ENCODE results near the gene MRAP.
A peak's percentile ranks its signal among the peaks of the same experiment; 100 is the strongest.
"Not testable (repeated sequence)": the region's sequence is repeated elsewhere in the genome, so short reads cannot be mapped to it uniquely, and the experiment has no call there.

MRAP gene

GRCh38 chr21:32298658-32299081, at the start of gene MRAP:
Gene MRAP, plus strand, starts transcription at chr21:32298855. Its CDS starts 117 bp downstream, at chr21:32298972.
- no peak for DNase-seq (ENCODE audit: low read depth in 2 of 2, low spot score in 1 of 2)

DNA sequence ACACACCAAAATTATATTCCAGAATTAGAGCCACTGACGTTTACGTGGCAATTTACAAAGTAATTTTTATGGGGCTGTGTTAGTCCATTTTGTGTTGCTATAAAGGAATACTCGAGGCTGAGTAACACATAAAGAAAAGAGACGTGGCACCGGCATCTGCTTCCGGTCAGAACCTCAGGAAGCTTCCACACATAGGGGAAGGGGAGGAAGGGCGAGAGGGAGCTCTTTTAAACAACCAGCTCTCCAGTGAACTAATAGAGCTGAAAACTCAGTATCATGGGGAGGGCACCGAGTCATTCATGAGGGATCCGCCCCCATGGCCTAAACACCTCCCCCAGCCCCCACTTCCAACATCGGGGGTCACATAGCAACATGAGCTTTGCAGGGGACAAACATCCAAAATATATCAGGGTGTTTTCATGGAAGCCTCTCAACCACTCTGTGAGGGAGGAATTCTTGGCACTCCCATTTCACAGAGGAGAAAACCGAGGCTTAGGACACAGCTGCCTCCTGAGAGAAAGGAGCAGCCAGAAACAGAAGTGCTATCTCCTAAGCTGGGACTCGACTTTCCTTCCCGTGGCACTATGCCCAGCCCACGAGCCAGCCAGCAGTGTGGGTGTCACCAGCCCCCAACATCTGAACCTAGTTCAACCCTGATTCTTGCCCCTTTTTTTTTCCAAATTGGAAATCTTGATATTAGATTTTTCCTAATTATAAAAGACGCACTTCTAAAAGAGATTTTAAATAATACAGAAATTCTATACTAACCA, 49.0 kb upstream of the MRAP start:
- DNase-seq (ENCODE audit: low read depth in 2 of 2, low spot score in 1 of 2) = no peak

DNA sequence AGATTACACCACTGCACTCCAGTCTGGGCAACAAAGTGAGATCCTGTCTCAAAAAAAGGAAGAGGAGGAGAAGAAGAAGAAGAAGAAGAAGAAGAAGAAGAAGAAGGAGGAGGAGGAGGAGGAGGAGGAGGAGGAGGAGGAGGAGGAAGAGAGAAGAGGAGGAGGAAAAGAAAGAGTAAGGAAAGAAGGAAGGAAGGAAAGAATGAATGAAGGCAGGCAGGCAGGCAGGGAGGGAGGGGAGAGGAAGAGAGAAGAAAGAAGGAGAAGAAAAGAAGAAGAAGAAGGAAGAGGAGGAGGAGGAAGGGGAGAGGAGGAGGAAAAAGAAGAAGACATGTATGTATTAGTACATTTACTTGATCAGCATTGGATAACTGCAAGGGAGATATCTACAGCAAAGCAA, 46.5 kb upstream of the MRAP start:
- DNase-seq (ENCODE audit: low read depth in 2 of 2, low spot score in 1 of 2) = no peak

DNA sequence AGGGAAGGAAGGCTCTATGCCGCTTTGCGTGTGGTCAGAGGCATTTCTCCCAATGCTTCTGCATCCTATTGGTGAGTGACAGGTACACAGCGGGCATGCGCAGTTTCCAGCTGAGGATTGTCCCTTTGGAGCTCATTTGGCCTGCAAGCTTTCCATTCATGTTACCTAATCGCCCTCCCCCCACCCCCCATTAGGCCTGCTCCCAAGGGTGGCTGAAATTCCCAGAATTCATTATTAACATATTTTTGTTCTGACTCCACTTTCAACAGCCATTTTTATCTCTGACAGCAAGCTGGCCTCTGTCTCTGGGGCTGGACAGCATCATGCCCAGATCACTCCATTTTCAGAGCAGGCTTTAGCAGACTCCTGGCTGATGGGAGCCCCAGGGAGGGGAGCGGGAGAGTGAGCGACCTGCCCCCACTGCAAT, 45.4 kb upstream of the MRAP start:
- no peak for DNase-seq (ENCODE audit: low read depth in 2 of 2, low spot score in 1 of 2)

DNA sequence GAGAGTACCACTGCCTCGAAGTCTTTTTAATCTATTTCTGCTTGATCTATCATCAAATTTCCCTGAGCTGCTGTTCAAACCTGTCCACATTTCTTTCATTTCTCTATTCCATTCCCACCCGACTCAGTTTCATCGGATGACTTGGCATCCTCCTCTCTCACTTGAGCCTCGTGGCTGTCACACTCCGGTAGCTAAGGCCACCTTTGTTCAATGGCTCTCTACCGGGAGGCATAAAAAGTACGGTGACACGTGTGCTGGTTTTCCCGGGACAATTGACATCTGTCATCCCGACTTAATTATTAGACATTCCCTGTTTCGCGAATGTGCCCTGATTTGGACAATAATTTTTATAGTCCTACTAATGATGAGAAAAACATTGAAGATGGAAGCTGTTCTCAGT, 42.4 kb upstream of the MRAP start:
- no peak for DNase-seq (ENCODE audit: low read depth in 2 of 2, low spot score in 1 of 2)

GRCh38 chr21:32256873-32257620, 41.6 kb upstream of the MRAP start:
- DNase-seq (ENCODE audit: low read depth in 2 of 2, low spot score in 1 of 2) = no peak

GRCh38 chr21:32257962-32258785, 40.5 kb upstream of the MRAP start:
- no peak for DNase-seq (ENCODE audit: low read depth in 2 of 2, low spot score in 1 of 2)

- not testable (repeated sequence) for DNase-seq (ENCODE audit: low read depth in 2 of 2, low spot score in 1 of 2)
Measured at GRCh38 chr21:32258786-32259048, 39.9 kb upstream of the MRAP start.

DNA sequence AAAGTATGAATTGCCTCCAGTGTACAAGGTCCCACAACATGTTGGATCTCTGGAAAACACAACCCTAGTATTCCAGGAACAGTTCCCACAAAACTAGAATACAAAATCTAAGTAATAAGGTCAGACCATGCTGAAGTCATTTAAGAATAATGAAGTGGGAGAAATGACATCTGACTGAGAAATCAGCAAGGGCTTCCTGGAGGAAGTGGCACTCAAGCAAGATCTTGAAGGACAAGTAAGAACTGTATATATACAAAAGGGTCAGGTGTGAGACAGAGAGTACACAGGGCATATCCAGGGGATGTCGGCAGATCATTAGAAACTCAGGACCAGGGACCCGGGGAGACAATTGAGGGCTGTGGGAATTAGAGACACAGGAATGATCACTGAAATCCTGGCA, 38.5 kb upstream of the MRAP start:
- no peak for DNase-seq (ENCODE audit: low read depth in 2 of 2, low spot score in 1 of 2)

GRCh38 chr21:32261929-32262328, 36.7 kb upstream of the MRAP start:
- no peak for DNase-seq (ENCODE audit: low read depth in 2 of 2, low spot score in 1 of 2)

DNA sequence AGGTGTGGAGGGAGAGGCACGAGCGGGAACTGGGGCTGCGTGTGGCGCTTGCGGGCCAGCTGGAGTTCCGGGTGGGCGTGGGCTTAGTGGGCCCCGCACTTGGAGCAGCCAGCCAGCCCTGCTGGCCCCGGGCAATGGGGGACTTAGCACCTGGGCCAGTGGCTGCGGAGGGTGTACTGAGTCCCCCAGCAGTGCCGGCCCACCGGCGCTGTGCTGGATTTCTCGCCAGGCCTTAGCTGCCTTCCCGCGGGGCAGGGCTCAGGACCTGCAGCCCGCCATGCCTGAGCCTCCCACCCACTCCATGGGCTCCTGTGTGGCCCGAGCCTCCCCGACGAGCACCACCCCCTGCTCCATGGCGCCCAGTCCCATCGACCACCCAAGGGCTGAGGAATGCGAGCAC, 33.3 kb upstream of the MRAP start:
- not testable (repeated sequence) for DNase-seq (ENCODE audit: low read depth in 2 of 2, low spot score in 1 of 2)

DNA sequence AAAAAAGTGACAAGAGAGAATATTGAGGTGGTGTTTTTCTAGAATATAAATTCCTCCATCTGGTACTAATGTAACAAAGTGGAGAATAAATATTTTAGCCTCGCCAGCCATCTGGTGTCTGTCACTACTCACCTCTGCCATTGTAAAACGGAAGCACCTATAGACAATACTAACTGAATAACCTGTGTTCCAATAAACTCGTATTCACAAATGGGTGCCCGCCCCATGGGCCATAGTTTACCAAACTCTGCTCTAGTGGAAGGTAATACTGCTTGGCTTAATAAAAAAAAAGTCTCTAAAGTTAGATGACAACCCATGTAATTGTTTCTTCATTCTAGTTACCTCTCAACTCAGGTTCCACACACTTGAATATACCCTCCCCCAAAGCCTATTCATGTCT, 27.9 kb upstream of the MRAP start:
- DNase-seq (ENCODE audit: low read depth in 2 of 2, low spot score in 1 of 2) = no peak

- no peak for DNase-seq (ENCODE audit: low read depth in 2 of 2, low spot score in 1 of 2)
Measured at GRCh38 chr21:32276671-32277070, 22.0 kb upstream of the MRAP start.

DNA sequence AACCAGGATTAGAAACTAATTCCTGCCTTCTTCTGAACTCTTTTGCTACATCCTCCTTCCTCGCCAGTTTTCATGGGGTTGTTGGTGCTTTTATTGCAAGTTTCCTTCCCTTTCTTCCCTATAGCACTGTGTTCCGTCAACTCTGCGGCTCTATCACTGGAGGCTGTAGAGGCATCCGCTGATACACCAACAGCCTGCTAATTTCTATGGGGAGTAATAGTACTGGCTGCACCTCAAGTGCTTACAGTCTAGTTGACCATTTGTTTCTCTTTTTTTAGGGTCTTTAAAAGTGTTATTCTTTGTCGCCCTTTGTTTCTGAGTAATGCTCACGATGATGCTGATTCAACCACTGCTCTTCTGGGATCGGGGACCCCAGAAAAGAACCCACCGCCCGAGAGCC, 20.6 kb upstream of the MRAP start:
- DNase-seq (ENCODE audit: low read depth in 2 of 2, low spot score in 1 of 2) = no peak

- peak; percentile 95 to 96 for DNase-seq (ENCODE audit: low read depth in 2 of 2, low spot score in 1 of 2)
Measured at GRCh38 chr21:32278518-32279376, 19.9 kb upstream of the MRAP start, which contains the start of gene MIS18A. Gene MIS18A, minus strand, starts transcription at chr21:32279049. Its CDS starts 35 bp downstream, at chr21:32279014.

DNA sequence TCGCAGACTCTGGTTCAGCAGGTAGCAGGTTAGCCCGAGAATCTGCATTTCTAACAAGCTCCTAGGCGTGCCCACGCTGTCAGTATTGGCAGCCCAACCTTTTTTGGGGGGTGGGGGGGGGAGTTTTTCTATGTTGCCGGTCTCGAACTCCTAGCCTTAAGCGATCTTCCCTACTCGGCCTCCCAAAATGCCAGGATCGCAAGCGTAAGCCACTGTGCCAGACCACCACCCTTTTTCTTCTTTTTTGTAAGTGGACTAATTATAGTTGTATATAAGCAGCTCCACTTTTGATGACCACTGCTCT, 19.3 kb upstream of the MRAP start:
- no peak for DNase-seq (ENCODE audit: low read depth in 2 of 2, low spot score in 1 of 2)

GRCh38 chr21:32281531-32281930, 17.1 kb upstream of the MRAP start:
- DNase-seq (ENCODE audit: low read depth in 2 of 2, low spot score in 1 of 2) = no peak

DNA sequence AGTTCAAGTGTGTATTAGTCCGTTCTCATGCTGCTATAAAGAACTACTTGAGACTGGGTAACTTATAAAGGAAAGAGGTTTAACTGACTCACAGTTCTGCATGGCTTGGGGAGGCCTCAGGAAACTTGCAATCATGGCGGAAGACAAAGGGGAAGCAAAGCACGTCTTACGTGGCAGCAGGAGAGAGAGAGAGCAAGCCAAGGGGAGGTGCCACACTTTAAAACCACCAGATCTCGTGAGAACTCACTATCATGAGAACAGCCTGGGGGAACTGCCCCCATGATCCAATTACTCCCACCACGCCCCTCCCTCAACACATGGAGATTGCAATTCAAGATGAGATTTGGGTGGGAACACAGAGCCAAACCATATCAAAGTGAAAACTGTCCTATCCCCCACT, 15.7 kb upstream of the MRAP start:
- DNase-seq (ENCODE audit: low read depth in 2 of 2, low spot score in 1 of 2) = no peak

DNA sequence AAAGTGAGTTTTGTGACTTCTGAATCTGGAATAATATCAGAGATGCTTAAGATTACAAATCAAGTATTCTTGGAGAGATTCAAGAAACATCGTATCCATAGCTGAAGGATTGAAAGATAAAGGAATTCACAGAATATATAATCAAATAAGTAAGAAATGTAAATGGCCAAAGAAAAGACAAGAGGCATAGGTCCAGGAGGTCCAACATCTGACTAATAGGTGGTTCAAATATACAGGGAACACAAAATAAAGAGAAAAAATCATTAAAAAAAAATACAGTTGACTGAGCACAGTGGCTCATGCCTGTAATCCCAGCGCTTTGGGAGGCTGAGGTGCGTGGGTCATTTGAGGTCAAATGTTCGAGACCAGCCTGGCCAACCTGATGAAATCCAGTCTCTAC, 13.2 kb upstream of the MRAP start:
- DNase-seq (ENCODE audit: low read depth in 2 of 2, low spot score in 1 of 2) = no peak

- no peak for DNase-seq (ENCODE audit: low read depth in 2 of 2, low spot score in 1 of 2)
Measured at GRCh38 chr21:32297449-32297848, 1.2 kb upstream of the MRAP start.

DNA sequence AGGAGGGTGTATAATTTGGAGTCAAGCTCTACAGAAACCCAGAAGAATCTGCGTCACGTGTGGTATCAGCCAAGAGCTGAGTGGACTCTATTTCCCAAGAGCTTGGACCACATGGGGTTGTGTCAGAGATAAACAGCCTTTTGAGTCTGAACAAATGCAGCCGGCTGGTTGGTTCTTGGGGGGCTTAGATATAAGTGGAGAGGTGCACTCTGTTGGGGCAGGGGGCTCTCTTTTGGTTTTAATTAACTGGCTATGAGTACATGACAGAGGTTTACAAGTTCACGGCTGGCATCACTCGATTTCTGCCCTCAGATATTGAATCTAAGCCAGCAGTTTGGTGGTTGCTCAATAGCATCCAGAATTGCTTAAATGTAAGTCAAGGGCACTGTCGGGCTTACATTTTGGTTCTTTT, 501 bp upstream of the MRAP start:
- DNase-seq (ENCODE audit: low read depth in 2 of 2, low spot score in 1 of 2) = no peak

Data from stimulated activated CD8-positive, alpha-beta memory T cell treated with anti-CD3 and anti-CD28 coated beads, Interleukin-4, amount 100 ng/mL, for 4 hours (primary cell).